ENCODE measurements around the gene AFAP1L2. TPM values are rescaled to one million over a fixed set of nuclear protein-coding genes. Genes with fewer than 3 reads are reported as not detected.

AFAP1L2 gene
- total and polyA plus RNA-seq, 9 of the 15 experiments (the other 6 are each of a cell fraction or from before 2014, with no cell fraction given): 0.07 TPM; not detected in 8

- H2AFZ ChIP-seq (ENCODE audit: low read depth, low read length): no peak overlapping the region
- H3K9ac ChIP-seq (ENCODE audit: insufficient read depth in 1 of 2, low read depth in 2 of 2, low read length in 2 of 2): no peak overlapping the region
- no peak for DNase-seq (ENCODE audit: extremely low read depth in 1 of 4, low spot score in 3 of 4)
- no peaks in the 10 kb centered on the region for H3K36me3 ChIP-seq (ENCODE audit: control insufficient read depth, insufficient read depth, low read length)
- CTCF ChIA-PET (ENCODE audit: low intra/inter-chr PET ratio): no interaction called here
- TF ChIP-seq CC2D1A (IDR thresholded peaks at IDR 0.05): no peak
- 0% methylated on average over 4 of the region's 4 CpGs for WGBS (ENCODE audit: insufficient coverage, low coverage, missing lambda C conversion rate)
- POLR2A ChIA-PET: interaction anchor here (1.2 kb wide), 1 partner anchor 19 kb away, joined by 3 read pairs; no protein-coding TSS in a partner anchor
- no TSS peak for BruUV-seq (replicated peaks)
- intact Hi-C loops (cut with micrococcal nuclease): no loop called here
- no peaks in the 10 kb centered on the region for H3K79me2 ChIP-seq (ENCODE audit: control insufficient read depth, insufficient read depth, low read length)
- FAIRE-seq: no peak
- no peaks in the 10 kb centered on the region for H3K9me1 ChIP-seq (ENCODE audit: control insufficient read depth, insufficient read depth, low read length)
- no peaks in the 10 kb centered on the region for H4K20me1 ChIP-seq (replicated peaks; ENCODE audit: control insufficient read depth, insufficient read depth, low read length)
- H3K27ac ChIP-seq (ENCODE audit: extremely low read depth, low read depth, low read length): no peak overlapping the region
- no peak for ATAC-seq
- no peaks in the 10 kb centered on the region for H3K4me1 ChIP-seq (replicated peaks in 1 of 2; ENCODE audit: control insufficient read depth in 2 of 2, insufficient read depth in 2 of 2, low read length in 2 of 2)
- no peaks in the 10 kb centered on the region; a peak in 1 of 5 replicates for H3K27me3 ChIP-seq (ENCODE audit: control insufficient read depth in 2 of 2, insufficient read depth in 2 of 2, low read length in 2 of 2)
- no peak overlapping the region for H3K4me2 ChIP-seq (ENCODE audit: insufficient read depth, low read length)
- H3K9me3 ChIP-seq (replicated peaks; ENCODE audit: control insufficient read depth, insufficient read depth, low read depth, low read length): no peaks in the 10 kb centered on the region
- no peak overlapping the region for H3K4me3 ChIP-seq
- in situ Hi-C loops (cut with MboI): no loop called here
These were observed 16.5 kb downstream of the AFAP1L2 start for GRCh38 chr10:114387784-114388183.

GRCh38 chr10:114386452-114386851, 17.9 kb downstream of the AFAP1L2 start:
- H3K9me1 ChIP-seq (ENCODE audit: control insufficient read depth, insufficient read depth, low read length): no peaks in the 10 kb centered on the region
- BruUV-seq (replicated peaks): no TSS peak
- ChIA-PET POLR2A (no interaction called here), CTCF (ENCODE audit: low intra/inter-chr PET ratio) (no interaction called here)
- H2AFZ ChIP-seq (ENCODE audit: low read depth, low read length): no peak overlapping the region
- no peaks in the 10 kb centered on the region for H3K79me2 ChIP-seq (ENCODE audit: control insufficient read depth, insufficient read depth, low read length)
- H3K27ac ChIP-seq (ENCODE audit: extremely low read depth, low read depth, low read length): no peak overlapping the region
- ATAC-seq (no peak), DNase-seq (ENCODE audit: extremely low read depth in 1 of 4, low spot score in 3 of 4) (no peak), FAIRE-seq (no peak)
- no peaks in the 10 kb centered on the region for H3K27me3 ChIP-seq (ENCODE audit: control insufficient read depth in 2 of 2, insufficient read depth in 2 of 2, low read length in 2 of 2)
- H3K4me1 ChIP-seq (replicated peaks in 1 of 2; ENCODE audit: control insufficient read depth in 2 of 2, insufficient read depth in 2 of 2, low read length in 2 of 2): no peaks in the 10 kb centered on the region
- 2% methylated on average over 6 of the region's 6 CpGs for WGBS (ENCODE audit: insufficient coverage, low coverage, missing lambda C conversion rate)
- in situ Hi-C loops (cut with MboI): no loop called here
- H3K4me2 ChIP-seq (ENCODE audit: insufficient read depth, low read length): no peak overlapping the region
- H3K36me3 ChIP-seq (ENCODE audit: control insufficient read depth, insufficient read depth, low read length): no peaks in the 10 kb centered on the region
- TF ChIP-seq BCL6 (CRISPR knock-in tag; IDR thresholded peaks at IDR 0.05): no peak
- no peak for TF ChIP-seq SIN3A (IDR thresholded peaks at IDR 0.05; ENCODE audit: borderline replicate concordance in 2 of 2, control insufficient read depth in 1 of 2, low read depth in 2 of 2, low read length in 2 of 2)
- TF ChIP-seq CREB5 (CRISPR knock-in tag; IDR thresholded peaks at IDR 0.05): no peak
- no peak for TF ChIP-seq ARID2 (IDR thresholded peaks at IDR 0.05)
- TF ChIP-seq KAT7 (CRISPR knock-in tag; IDR thresholded peaks at IDR 0.05; ENCODE audit: borderline replicate concordance): no peak
- no peak for TF ChIP-seq FOS (IDR thresholded peaks at IDR 0.05; ENCODE audit: extremely low read depth, insufficient read length)
- TF ChIP-seq CBFA2T3 (IDR thresholded peaks at IDR 0.05): no peak
- TF ChIP-seq E2F4 (CRISPR knock-in tag; IDR thresholded peaks at IDR 0.05; ENCODE audit: low read depth): no peak
- no peak for TF ChIP-seq MLLT1 (IDR thresholded peaks at IDR 0.05)
- no peak for TF ChIP-seq HMGXB4 (CRISPR knock-in tag; IDR thresholded peaks at IDR 0.05)
- no peaks in the 10 kb centered on the region for H3K9me3 ChIP-seq (replicated peaks; ENCODE audit: control insufficient read depth, insufficient read depth, low read depth, low read length)
- H3K9ac ChIP-seq (ENCODE audit: insufficient read depth in 1 of 2, low read depth in 2 of 2, low read length in 2 of 2): no peak overlapping the region
- intact Hi-C loops (cut with micrococcal nuclease): no loop called here
- H4K20me1 ChIP-seq (replicated peaks; ENCODE audit: control insufficient read depth, insufficient read depth, low read length): no peaks in the 10 kb centered on the region
- no peak overlapping the region for H3K4me3 ChIP-seq

Measured in K562 (cell line).